ENCODE results near the gene ZXDC.

ZXDC gene

DNA sequence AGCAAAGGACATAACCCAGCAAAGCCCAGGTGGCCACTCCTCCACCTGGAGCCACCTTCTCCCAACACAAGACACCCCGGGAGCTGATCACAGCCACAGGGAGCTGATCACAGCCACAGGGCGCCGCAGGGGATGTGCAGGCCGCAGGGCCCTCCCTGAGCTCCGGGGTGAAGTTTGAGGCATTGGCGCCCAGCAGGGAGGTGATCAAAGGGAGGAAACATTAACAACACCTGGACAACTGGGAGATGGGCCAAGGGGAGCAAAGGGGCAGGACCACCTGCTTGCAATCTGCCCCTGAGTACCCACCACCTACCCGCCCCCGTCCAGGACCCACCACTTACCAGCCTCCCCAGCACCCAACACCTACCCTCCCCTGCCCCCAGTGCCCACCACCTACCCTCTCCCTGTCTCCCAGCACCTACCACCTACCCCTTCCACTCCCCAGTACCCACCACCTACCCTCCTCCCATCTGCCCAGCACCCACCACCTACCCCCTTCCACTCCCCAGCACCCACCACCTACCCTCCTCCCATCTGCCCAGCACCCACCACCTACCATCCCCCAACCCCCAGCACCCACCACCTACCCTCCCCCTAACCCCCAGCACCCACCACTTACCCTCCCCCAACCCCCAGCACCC is 39.5 kb upstream of the ZXDC start:
- no peak for TF ChIP-seq ZFX (IDR thresholded peaks at IDR 0.05; ENCODE audit: borderline replicate concordance)
- TF ChIP-seq, protein P1, sequence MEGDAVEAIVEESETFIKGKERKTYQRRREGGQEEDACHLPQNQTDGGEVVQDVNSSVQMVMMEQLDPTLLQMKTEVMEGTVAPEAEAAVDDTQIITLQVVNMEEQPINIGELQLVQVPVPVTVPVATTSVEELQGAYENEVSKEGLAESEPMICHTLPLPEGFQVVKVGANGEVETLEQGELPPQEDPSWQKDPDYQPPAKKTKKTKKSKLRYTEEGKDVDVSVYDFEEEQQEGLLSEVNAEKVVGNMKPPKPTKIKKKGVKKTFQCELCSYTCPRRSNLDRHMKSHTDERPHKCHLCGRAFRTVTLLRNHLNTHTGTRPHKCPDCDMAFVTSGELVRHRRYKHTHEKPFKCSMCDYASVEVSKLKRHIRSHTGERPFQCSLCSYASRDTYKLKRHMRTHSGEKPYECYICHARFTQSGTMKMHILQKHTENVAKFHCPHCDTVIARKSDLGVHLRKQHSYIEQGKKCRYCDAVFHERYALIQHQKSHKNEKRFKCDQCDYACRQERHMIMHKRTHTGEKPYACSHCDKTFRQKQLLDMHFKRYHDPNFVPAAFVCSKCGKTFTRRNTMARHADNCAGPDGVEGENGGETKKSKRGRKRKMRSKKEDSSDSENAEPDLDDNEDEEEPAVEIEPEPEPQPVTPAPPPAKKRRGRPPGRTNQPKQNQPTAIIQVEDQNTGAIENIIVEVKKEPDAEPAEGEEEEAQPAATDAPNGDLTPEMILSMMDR (IDR thresholded peaks at IDR 0.05): no peak

DNA sequence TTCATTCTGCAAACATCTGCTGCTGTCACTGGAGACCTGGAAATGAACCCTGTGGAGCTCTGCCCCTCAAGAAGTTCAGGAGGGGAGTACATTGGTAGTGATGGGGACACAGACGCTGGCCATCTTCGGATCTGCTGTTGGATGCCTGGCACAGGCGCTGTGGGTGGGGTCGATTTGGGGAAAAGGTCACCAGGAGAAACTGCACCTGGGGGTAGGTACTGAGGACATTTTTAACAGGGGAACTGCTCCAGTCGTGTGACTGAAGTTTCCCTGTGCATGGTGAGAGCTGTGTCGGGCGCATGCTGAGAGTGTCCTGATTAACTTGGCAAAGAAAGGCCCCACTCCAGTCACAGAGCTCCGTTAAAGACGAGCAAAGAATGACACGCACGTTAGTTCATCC is 38.5 kb upstream of the ZXDC start:
- TF ChIP-seq ZFX (IDR thresholded peaks at IDR 0.05; ENCODE audit: borderline replicate concordance): no peak
- TF ChIP-seq, protein P1 (IDR thresholded peaks at IDR 0.05): no peak
- H3K27ac ChIP-seq: no peak overlapping the region

More for the DNA sequence above, 39.5 kb upstream of the ZXDC start:
- H3K27ac ChIP-seq: no peak overlapping the region

DNA sequence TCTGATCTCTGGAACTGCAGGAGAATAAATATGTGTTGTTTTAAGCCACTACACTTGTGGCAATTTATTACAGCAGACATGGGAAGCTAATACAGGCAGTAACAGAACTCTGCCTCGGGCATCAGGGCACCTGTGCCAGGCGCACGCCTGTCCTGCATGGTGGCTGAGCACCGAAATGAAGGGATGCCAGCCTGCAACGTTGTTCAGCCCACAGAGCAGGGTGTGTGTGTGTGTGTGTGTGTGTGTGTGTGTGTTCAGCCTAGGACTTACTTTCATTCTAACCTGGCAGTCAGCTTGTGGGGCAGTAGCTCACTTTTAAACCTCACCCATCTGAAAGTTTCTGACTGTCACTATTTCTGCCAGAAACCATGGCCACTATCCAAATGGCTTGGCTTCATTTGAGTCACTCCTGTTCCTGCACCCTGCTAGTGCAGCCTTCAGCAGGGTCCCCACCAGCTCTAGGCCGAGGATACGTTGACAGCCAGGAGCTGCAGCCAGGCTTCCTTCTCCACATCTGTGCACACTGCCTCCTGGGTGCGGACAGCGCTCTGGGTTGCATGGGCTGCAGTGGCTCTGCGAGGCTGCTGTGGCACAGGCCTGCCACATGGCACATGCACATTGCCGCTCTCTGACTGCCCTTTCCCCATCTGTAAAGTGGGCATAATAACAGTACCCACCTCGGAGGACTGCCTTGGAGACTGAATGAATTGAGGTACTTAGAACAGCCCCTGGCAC is 37.4 kb upstream of the ZXDC start:
- no peak overlapping the region for H3K27ac ChIP-seq
- TF ChIP-seq, protein P1 (IDR thresholded peaks at IDR 0.05): no peak
- no peak for TF ChIP-seq ZFX (IDR thresholded peaks at IDR 0.05; ENCODE audit: borderline replicate concordance)

DNA sequence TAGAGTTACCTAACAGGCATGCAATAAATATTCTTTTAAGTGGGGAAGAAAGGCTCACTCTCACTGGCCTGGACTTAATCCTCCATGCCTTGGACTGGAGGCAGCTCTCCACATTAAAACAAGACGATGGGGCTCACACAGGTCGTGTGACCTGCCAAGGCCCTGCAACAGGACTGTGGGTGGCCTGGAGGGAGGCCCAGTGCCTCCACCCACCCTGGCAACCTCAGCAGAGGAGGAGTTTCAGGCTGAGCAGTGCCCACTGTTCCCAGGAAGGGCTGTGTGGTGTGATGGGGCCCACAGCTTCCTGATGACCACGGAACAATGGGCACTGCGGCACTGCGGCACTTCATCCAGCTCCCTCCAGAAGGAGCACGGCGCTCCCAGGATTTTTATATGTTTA is 36.3 kb upstream of the ZXDC start:
- H3K27ac ChIP-seq: no peak overlapping the region
- no peak for TF ChIP-seq ZFX (IDR thresholded peaks at IDR 0.05; ENCODE audit: borderline replicate concordance)
- TF ChIP-seq, protein P1 (IDR thresholded peaks at IDR 0.05): no peak

DNA sequence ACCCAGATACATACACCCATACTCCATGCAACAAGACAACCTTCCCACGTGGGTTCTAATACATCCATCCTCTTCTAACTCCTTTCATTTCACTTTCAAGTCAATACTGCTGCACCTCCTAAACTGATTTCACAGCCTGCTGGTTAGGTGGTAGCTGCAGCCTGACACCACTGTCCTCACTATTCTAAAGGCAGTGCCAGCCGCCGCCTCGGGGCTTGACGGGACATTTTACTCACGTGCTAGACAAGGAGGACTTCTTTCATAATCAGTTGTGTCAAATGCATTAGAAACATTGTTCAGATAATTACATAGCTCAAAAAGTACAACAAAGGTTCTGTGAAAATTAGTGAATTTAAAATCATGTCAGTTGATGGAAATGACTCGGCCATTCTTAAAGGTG is 35.6 kb upstream of the ZXDC start:
- TF ChIP-seq, protein P1 (IDR thresholded peaks at IDR 0.05): no peak
- no peak for TF ChIP-seq ZFX (IDR thresholded peaks at IDR 0.05; ENCODE audit: borderline replicate concordance)
- H3K27ac ChIP-seq: no peak overlapping the region

DNA sequence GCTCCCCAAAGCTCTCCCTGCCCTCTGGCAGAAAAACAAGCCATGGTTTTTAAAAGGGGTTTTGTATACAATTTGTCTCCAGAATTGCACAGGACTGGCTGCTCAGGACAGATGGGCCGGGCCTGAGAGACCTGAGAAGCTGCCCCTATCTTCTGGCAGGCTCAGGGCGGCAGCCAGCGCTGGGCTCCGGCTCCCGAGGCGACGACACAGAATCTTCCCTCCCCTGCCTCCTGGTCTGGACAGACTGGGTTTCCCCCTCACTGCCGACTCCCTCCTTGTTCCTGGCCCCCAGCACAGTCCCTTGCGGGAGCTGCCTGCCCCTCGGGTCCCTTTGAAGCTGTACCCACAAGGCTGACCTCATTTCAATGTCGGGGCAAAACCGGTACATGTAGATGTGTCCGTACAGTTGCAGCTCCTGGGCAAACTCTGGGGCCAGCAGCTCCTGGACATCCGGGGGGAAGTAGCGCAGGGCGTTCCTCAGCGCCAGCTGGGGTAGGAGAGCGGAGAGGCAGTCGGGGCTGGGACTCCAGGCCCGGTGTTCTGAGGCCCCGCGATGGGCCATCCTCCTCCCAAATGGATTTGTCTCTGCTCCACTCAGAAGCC is 34.7 kb upstream of the ZXDC start:
- TF ChIP-seq, protein P1 (IDR thresholded peaks at IDR 0.05): no peak
- TF ChIP-seq ZFX (IDR thresholded peaks at IDR 0.05; ENCODE audit: borderline replicate concordance): no peak
- H3K27ac ChIP-seq: no peak overlapping the region

Measured in 22Rv1 (cell line).